Endothelial cell (in vitro differentiated cells): Measurements from ENCODE around the gene TNFRSF8. TPM values are rescaled to one million over a fixed set of nuclear protein-coding genes. Genes with fewer than 3 reads are reported as not detected.
A peak's percentile ranks its signal among the peaks of the same experiment; 100 is the strongest.
"Not testable (repeated sequence)": the region's sequence is repeated elsewhere in the genome, so short reads cannot be mapped to it uniquely, and the experiment has no call there.

Experiments
- DNase-seq: peaks from one replicate; pipeline ENCODE4 v3.0.0; 2021; ENCODE audit warnings: low spot score
- H3K27ac Mint-ChIP-seq: one replicate; pipeline ENCODE4 v1.8.0; 2021; ENCODE audit warnings: mixed read lengths, inconsistent platforms; ENCODE audit not compliant: unreplicated experiment
- H3K27me3 Mint-ChIP-seq: one replicate; pipeline ENCODE4 v1.8.0; 2021; ENCODE audit warnings: mild to moderate bottlenecking, moderate library complexity, mixed read lengths, inconsistent platforms; ENCODE audit not compliant: unreplicated experiment
- H3K36me3 Mint-ChIP-seq: one replicate; pipeline ENCODE4 v1.8.0; 2021; ENCODE audit warnings: mild to moderate bottlenecking, low read depth, mixed read lengths, inconsistent platforms; ENCODE audit not compliant: unreplicated experiment
- H3K4me1 Mint-ChIP-seq: one replicate; pipeline ENCODE4 v1.8.0; 2021; ENCODE audit warnings: mild to moderate bottlenecking, mixed read lengths, inconsistent platforms; ENCODE audit not compliant: unreplicated experiment
- H3K4me3 Mint-ChIP-seq: one replicate; pipeline ENCODE4 v1.8.0; 2021; ENCODE audit warnings: mild to moderate bottlenecking, mixed read lengths, inconsistent platforms; ENCODE audit not compliant: unreplicated experiment
- H3K9me3 Mint-ChIP-seq: one replicate; pipeline ENCODE4 v1.8.0; 2021; ENCODE audit warnings: mixed read lengths, inconsistent platforms; ENCODE audit not compliant: unreplicated experiment
- CTCF ChIP-seq: fragments of 200-600 bp; sonication (generic); IDR thresholded peaks from one replicate; pipeline ENCODE4 v1.5.0; 2021; ENCODE audit warnings: antibody characterized with exemption; ENCODE audit not compliant: unreplicated experiment
- total RNA-seq: library from RNA; stranded (reverse); fragmentation: NEBNext Ultra II Directional; extraction: Animal tissue kit (Norgen Biotek cat#: 25700); gene quantifications from one replicate; pipeline ENCODE4 v1.2.1, GENCODE V29; 2021; ENCODE audit not compliant: unreplicated experiment

Gene TNFRSF8
- total RNA-seq, 1 donor from 2014 or later: 1.9 TPM

- H3K27me3 Mint-ChIP-seq: no peaks in the 10 kb centered on the region
- H3K27ac Mint-ChIP-seq: no peak overlapping the region
- TF ChIP-seq CTCF: no peak
- no peaks in the 10 kb centered on the region for H3K36me3 Mint-ChIP-seq
- DNase-seq: no peak
- no peaks in the 10 kb centered on the region for H3K4me1 Mint-ChIP-seq
- H3K9me3 Mint-ChIP-seq: no peaks in the 10 kb centered on the region
- H3K4me3 Mint-ChIP-seq: no peak overlapping the region
Measured at GRCh38 chr1:12099610-12100009, 36.5 kb downstream of the TNFRSF8 start.

- no peaks in the 10 kb centered on the region for H3K9me3 Mint-ChIP-seq
- DNase-seq: no peak
- H3K27ac Mint-ChIP-seq: no peak overlapping the region
- TF ChIP-seq CTCF: no peak
- no peaks in the 10 kb centered on the region for H3K36me3 Mint-ChIP-seq
- H3K4me3 Mint-ChIP-seq: no peak overlapping the region
- H3K4me1 Mint-ChIP-seq: no peaks in the 10 kb centered on the region
- peaks cover 2% of the 10 kb centered on the region for H3K27me3 Mint-ChIP-seq
Measured at GRCh38 chr1:12100071-12100470, 37.0 kb downstream of the TNFRSF8 start.

- H3K4me1 Mint-ChIP-seq, DNase-seq, H3K9me3 Mint-ChIP-seq, H3K27me3 Mint-ChIP-seq, H3K4me3 Mint-ChIP-seq, H3K27ac Mint-ChIP-seq, H3K36me3 Mint-ChIP-seq: not testable (repeated sequence)
Measured at GRCh38 chr1:12101120-12101519, 38.0 kb downstream of the TNFRSF8 start.

GRCh38 chr1:12102066-12102465 is 39.0 kb downstream of the TNFRSF8 start:
- DNase-seq: no peak
- Mint-ChIP-seq H3K4me1 (no peaks in the 10 kb centered on the region), H3K9me3 (no peaks in the 10 kb centered on the region), H3K36me3 (no peaks in the 10 kb centered on the region), H3K4me3 (no peak overlapping the region), H3K27ac (no peak overlapping the region), H3K27me3 (peaks cover 4% of the 10 kb centered on the region)
- TF ChIP-seq CTCF: no peak

- Mint-ChIP-seq H3K4me3 (no peak overlapping the region), H3K27ac (no peak overlapping the region), H3K9me3 (no peaks in the 10 kb centered on the region), H3K27me3 (peaks cover 4% of the 10 kb centered on the region), H3K4me1 (no peaks in the 10 kb centered on the region), H3K36me3 (no peaks in the 10 kb centered on the region)
- no peak for DNase-seq
- no peak for TF ChIP-seq CTCF
Measured at GRCh38 chr1:12104417-12104816, 41.3 kb downstream of the TNFRSF8 start.

GRCh38 chr1:12106153-12106552 is 43.0 kb downstream of the TNFRSF8 start:
- H3K27ac Mint-ChIP-seq: no peak overlapping the region
- no peaks in the 10 kb centered on the region for H3K36me3 Mint-ChIP-seq
- no peak overlapping the region for H3K4me3 Mint-ChIP-seq
- peaks cover 8% of the 10 kb centered on the region for H3K27me3 Mint-ChIP-seq
- H3K9me3 Mint-ChIP-seq: no peaks in the 10 kb centered on the region
- no peak for TF ChIP-seq CTCF
- DNase-seq: no peak
- no peaks in the 10 kb centered on the region for H3K4me1 Mint-ChIP-seq

- not testable (repeated sequence) for H3K9me3 Mint-ChIP-seq, H3K4me3 Mint-ChIP-seq, H3K27ac Mint-ChIP-seq, H3K27me3 Mint-ChIP-seq, H3K4me1 Mint-ChIP-seq, H3K36me3 Mint-ChIP-seq
- DNase-seq: peak; percentile 54
Measured at GRCh38 chr1:12106861-12107260, 43.8 kb downstream of the TNFRSF8 start.
